BE2C (cell line): ENCODE measurements around the gene PDE2A.

Experiments
- DNase-seq: peaks from one replicate; pipeline ENCODE4 v3.0.0-alpha.2; 2020
- H3K27me3 ChIP-seq: fragments of 250-450 bp; sonication (Bioruptor Pico); 2 replicates; pipeline ENCODE4 v1.5.1; 2020; ENCODE audit warnings: mild to moderate bottlenecking
- H3K36me3 ChIP-seq: fragments of 250-450 bp; sonication (Bioruptor Pico); 2 replicates; pipeline ENCODE4 v1.5.1; 2020; ENCODE audit warnings: mild to moderate bottlenecking
- H3K4me1 ChIP-seq: fragments of 250-450 bp; sonication (Bioruptor Pico); 2 replicates; pipeline ENCODE4 v1.5.1; 2020
- H3K4me3 ChIP-seq: 2 replicates; pipeline ENCODE4 v1.5.1; 2011; ENCODE audit warnings: low read depth, low read length
- H3K9me3 ChIP-seq: fragments of 250-450 bp; sonication (Bioruptor Pico); 2 replicates; pipeline ENCODE4 v1.5.1; 2020
- TF ChIP-seq, protein P1 (sequence below): IDR thresholded peaks from 2 replicates; pipeline ENCODE4 v1.5.1; 2012; ENCODE audit warnings: mild to moderate bottlenecking, low read depth, low read length

The PDE2A gene

GRCh38 chr11:72630104-72630852 lies 43.9 kb downstream of the PDE2A start:
- Histone ChIP-seq H3K4me3 (no peak overlapping the region), H3K4me1 (peaks cover 50% of the 10 kb centered on the region), H3K9me3 (no peaks in the 10 kb centered on the region), H3K27me3 (no peaks in the 10 kb centered on the region), H3K36me3 (peaks cover 47% of the 10 kb centered on the region)
- no peak for DNase-seq
- TF ChIP-seq, protein P1, sequence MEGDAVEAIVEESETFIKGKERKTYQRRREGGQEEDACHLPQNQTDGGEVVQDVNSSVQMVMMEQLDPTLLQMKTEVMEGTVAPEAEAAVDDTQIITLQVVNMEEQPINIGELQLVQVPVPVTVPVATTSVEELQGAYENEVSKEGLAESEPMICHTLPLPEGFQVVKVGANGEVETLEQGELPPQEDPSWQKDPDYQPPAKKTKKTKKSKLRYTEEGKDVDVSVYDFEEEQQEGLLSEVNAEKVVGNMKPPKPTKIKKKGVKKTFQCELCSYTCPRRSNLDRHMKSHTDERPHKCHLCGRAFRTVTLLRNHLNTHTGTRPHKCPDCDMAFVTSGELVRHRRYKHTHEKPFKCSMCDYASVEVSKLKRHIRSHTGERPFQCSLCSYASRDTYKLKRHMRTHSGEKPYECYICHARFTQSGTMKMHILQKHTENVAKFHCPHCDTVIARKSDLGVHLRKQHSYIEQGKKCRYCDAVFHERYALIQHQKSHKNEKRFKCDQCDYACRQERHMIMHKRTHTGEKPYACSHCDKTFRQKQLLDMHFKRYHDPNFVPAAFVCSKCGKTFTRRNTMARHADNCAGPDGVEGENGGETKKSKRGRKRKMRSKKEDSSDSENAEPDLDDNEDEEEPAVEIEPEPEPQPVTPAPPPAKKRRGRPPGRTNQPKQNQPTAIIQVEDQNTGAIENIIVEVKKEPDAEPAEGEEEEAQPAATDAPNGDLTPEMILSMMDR: no peak

DNA sequence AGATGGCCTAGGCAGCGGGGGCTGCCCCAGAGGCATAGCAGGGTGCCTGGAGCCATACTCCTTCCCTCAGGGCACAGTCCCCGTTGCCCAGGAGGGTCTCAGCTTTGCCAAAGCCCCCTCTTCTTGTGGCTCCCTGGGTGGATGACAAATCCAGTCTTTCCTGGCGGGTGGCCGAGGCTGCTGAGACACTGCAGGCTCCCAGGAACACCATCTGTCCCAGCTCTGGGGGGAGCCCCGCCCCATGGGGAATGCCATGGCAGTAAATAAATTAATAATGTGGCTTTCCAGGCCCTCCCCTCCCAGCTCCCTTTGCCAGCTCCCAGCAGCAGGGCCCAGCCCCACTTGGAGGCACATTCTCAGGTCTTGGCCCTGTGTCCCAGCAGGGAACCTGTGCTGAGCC lies 45.0 kb downstream of the PDE2A start:
- peak; percentile 89 for DNase-seq
- Histone ChIP-seq H3K4me1 (peaks cover 45% of the 10 kb centered on the region), H3K4me3 (no peak overlapping the region), H3K9me3 (no peaks in the 10 kb centered on the region), H3K27me3 (no peaks in the 10 kb centered on the region), H3K36me3 (peaks cover 43% of the 10 kb centered on the region)
- TF ChIP-seq, protein P1: no peak

DNA sequence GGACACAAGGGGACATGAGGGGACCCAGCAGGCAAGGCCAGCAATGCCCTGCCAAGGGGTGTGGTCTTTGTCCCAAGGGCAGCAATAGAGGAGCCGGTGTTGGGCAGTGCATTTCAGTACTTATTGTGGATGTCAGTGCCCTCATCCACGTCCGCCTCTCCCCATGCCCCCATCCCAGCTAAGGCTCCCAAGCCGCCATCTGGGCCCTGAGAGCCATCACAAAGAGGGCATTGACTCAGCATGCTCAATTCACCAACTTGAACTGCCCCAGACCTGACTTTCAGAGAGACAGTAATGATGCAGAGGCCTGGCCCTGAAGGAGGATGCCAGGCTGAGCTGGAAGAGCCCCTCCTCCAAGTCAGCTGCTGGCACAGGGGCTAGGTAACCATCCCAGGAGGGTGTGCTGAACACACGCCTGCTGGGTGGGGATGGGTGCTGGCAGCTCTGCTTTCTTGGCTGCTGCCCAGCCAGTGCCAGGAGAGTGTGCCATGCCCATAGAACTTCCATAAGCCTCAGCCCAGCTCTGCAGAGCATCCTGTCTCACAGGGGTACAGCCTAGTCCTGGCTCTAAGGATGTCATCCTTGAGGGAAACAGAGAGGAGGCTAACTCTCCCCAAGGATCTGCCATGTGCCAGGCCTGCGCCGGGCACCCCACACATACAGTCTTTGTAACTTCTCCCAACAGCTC lies 46.5 kb downstream of the PDE2A start:
- H3K9me3 ChIP-seq: no peaks in the 10 kb centered on the region
- H3K4me3 ChIP-seq: no peak overlapping the region
- peaks cover 29% of the 10 kb centered on the region for H3K36me3 ChIP-seq
- H3K27me3 ChIP-seq: no peaks in the 10 kb centered on the region
- DNase-seq: no peak
- peaks cover 36% of the 10 kb centered on the region for H3K4me1 ChIP-seq
- TF ChIP-seq, protein P1: no peak

- no peak for DNase-seq
- peaks cover 25% of the 10 kb centered on the region for H3K4me1 ChIP-seq
- peaks cover 28% of the 10 kb centered on the region for H3K36me3 ChIP-seq
- no peak overlapping the region for H3K4me3 ChIP-seq
- no peaks in the 10 kb centered on the region for H3K9me3 ChIP-seq
- TF ChIP-seq, protein P1: no peak
- no peaks in the 10 kb centered on the region for H3K27me3 ChIP-seq
These were observed 47.7 kb downstream of the PDE2A start for GRCh38 chr11:72626414-72626936.

DNA sequence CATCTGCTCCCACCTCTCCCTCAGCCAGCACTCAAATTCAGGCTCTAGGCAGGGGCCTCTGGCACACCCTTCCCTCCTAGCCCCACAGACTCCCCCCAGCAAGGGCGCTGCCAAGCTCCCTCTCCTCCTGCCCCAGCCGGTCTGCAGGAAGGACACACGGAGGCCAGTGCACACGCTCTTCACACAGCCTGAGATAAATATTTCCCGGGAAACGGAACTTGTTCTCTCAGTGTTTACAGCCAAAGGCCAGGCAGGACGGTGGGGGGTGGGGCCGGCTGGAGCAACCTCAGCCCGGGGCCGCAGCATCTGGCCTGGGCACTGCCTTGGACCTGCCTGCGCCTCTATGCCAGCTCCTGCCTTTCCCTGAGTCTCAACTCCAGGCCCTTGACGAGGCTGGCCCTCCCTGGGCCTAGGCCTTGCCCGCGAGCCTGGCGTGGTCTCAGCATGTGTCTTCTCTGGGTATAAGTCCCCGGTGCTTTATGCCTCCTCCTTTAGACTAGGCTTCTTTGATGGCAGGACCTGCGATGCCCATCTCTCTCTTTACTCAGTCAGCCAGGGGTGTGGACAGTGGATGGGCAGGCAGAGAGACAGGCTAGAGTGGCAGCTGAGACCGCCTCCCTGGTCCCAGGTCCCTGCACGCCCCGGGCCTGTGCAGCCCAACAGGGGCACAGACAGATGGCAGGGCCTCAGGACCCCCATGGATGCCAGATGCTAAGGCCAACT lies 48.4 kb downstream of the PDE2A start:
- Histone ChIP-seq H3K9me3 (no peaks in the 10 kb centered on the region), H3K27me3 (no peaks in the 10 kb centered on the region), H3K36me3 (peaks cover 25% of the 10 kb centered on the region), H3K4me3 (no peak overlapping the region), H3K4me1 (peaks cover 19% of the 10 kb centered on the region)
- DNase-seq: peak; percentile 51
- TF ChIP-seq, protein P1: no peak
